RPMI8226 (cell line): ENCODE results near the gene TMEM170A.
"Not testable (repeated sequence)": the region's sequence is repeated elsewhere in the genome, so short reads cannot be mapped to it uniquely, and the experiment has no call there.

Experiments
- DNase-seq: peaks from one replicate; pipeline ENCODE4 v3.0.0-alpha.2; 2015

The TMEM170A gene

GRCh38 chr16:75479421-75479990 is 15.0 kb upstream of the TMEM170A start:
- DNase-seq: no peak

DNA sequence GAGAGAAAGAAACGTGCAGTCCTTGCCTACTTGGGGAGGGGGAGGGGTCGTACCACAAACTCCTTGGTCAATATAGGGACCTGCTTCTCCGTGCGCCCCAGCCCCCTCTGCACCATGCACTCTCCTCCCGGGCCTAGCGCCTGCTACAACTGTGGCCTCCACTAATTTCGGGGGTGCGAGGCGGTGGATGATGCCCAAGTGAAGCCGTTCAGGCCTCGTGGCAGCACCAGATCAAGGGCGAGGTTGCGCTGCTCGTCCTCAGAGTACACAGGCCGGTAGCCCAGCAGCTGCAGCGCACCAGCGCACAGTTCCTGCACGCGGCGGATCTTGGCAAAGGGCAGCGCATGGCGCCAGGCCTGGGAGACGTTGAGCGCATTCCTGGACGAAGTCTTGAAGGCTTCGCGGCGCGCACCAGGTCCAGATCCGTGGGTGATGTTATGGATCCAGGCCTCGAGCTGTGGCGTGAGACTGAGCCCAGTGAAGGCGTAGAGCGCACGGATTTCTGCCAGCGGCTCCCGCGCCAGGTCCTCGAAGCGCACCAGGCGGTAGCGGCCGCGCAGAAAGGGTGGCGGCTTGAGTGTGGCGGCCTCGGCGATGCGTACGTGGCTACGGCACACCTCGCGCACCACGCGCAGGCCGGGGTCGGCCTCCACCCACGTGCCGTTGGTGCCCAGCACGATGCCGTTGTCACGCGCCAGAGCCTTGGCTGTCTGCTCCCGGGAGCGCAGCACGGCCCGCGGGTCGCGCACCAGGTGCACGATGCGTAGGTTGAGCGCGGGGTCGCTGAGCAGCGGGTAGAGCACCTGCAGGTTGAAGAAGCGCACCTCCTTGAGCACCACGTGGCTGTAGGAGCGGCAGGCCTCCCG is 14.2 kb upstream of the TMEM170A start:
- DNase-seq: no peak

GRCh38 chr16:75477680-75478473 is 13.4 kb upstream of the TMEM170A start:
- peak; percentile 46 for DNase-seq

- DNase-seq: no peak
These were observed 12.3 kb upstream of the TMEM170A start for GRCh38 chr16:75476817-75477216.

DNA sequence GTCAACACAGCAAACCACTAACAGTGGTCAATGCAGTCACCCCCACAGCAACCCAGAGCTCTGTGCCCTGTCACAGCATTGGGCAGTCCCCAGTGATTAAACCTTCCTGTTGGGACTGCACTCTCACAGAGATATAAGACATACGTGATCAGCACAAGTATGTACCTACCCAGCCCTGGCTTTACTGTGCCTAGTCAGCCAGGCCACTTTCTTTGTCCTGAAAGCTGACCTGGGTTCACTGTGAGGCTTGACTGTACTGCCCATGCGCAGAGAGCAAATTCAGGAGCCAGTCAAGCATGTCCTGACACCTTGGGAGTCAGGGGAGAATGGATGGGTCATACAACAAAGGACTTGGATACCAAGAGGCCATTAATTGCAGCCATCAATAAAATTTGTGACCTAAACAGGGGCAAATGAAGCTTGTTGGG is 10.9 kb upstream of the TMEM170A start:
- no peak for DNase-seq

DNA sequence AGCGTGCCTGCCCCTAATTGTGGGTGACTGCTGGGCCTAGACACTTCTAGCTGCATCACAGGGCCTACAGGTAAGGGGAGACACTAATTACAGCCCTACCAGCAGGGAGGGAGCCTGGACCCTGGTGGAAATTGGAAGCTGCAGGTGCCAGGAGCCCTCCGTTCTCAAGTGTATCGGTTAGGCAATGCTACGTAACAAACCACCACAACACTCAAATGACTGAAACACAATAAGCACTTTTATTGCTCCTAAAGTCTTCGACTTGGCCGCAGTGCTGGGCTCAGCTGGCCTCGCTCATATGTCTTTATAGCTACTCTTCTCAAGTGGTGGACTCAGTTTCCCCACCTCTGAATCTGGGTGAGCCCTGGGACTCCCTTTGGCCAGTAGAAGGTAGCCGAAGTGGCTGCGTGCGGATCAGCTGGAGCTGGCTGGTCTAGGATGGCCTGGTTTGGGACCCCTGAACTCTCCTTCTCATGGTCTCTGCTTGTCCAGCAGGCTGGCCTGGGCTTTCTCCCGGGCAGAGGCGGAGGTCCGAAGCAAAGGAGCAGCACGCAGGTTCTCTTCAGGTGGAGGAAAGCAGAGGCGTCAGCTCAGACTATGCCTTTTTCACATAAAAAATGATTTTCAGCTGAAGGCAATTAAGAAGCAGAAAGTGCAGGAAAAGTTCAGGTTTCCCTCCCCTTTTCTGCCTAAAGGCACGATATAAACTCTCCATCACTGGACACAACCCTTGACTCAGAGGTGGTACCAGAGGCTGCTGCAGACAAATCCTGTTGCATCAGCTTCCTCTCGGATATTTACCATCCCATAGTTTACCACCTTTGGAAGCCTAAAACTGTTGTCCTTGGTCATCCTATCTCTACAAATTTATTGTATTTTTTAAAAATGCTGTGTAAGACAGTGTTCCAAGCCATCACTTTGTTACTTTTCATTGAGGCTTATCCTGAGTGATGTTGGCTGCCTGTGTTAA is 8.7 kb upstream of the TMEM170A start:
- DNase-seq: no peak

DNA sequence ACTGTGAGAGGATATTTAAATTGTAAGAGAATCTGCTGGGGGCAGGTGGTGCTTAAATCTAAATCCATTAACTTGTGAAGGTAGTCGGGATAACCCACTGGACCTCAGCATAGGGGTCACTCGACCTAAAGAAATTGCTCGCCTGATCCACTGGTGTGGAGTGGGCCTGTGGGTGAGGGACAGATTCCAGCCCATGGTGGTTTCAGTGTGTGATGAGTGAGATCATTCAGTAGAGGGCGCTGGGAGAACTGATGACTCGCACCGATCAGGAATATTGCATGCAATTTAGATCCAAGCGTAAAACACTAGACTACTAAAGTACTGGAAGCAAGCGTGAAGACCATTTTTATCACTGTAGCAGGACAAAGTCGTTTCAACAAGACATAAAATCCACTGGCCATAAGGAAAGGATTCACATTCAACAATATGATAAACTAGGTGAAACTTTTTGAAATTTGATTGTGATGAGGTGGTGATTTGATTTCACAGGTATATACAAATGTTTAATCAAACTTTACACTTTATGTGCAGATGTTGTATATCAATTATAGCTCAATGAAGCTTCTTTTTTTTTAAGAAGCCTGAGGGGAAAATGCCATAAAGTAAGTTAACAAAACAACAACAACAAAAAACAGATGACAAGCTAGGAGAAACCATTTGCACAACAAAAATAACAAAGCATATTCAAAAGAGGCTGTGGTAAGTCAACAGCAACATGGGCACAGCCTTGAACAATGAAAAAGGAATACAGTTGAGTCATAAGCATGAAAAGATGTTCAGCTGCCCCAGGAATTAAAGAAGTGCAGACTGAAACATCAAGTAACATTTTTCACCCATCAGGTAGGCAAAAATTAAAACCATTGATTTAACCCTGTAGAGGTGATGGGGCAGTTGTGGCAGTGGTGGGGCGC is 7.5 kb upstream of the TMEM170A start:
- peak; percentile 67 for DNase-seq

GRCh38 chr16:75466760-75467159 is 2.3 kb upstream of the TMEM170A start:
- no peak for DNase-seq

DNA sequence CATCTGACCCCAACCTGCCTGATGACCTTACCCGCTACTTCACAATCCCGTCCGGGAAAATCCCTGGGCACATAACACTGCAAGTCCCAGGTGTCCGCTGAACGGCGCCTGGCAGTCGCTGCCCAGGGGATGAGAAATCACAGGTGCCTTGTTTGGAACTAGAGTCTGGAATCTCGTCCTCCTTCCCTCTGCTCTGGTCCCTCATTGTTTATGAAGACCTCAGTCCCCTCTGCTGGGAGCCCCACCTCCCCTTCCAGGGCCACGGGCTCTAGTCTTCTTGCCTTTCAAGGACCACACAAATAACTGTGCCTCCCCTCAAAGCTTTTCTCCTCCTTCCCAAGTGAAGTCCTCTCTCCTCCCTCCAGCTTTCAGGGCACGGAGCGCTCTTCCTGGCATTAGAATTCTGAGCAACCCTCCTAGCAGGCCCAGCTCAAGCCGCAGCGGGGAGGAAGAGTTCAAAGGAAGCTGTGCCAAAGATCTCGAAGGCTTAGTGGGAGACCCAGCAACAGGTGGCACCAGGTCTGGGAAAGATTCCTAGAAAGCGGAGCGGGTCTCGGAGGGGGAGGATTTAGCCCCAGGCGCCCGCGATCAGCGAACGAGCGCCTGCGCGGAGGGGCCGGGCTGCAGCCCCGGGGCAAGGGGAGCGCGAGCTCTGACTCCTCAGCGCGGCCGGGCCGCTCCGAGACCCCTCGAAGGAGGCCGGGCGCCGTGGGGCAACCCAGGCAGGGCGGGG is 934 bp downstream of the TMEM170A start:
- DNase-seq: peak; percentile 47

DNA sequence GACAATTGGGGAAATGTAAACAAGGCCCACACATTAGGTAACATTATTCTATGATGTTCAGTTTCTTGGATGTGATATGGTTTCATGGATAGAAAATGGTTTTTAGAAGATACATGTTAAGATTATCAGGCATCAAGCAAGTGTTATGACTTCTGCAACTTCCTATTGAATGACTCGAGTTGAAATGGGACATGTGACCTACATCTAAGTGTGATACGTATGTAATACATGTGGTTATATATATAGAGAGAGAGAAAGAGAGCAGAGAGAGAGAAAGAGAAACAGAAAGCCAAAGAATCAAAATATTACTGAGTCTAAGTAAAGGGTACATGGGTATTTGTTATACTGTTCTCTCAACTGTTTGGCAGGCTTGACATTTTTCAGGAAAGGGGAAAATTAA is 1.7 kb downstream of the TMEM170A start:
- DNase-seq: peak; percentile 14

DNA sequence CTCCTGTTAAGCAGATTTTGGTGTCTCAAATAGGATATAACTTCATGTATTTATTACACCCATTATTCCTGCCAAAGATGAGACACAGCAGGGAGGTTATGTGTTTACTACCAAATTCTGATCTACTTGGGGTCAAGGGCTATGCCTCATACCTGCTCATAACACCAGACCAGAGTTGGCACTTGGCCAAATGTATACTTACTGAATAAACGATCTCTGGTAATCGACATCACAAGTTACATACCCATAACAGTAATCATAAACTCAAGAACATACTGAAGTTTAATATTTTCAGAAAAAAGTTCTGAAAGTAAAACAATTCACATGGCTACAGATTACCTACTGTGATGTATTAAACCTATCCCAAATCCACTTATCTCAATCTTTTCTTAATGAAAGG is 2.9 kb downstream of the TMEM170A start:
- DNase-seq: no peak

- DNase-seq: no peak
These were observed 4.0 kb downstream of the TMEM170A start for GRCh38 chr16:75460446-75460845.

GRCh38 chr16:75459691-75460090 is 4.8 kb downstream of the TMEM170A start:
- DNase-seq: no peak

DNA sequence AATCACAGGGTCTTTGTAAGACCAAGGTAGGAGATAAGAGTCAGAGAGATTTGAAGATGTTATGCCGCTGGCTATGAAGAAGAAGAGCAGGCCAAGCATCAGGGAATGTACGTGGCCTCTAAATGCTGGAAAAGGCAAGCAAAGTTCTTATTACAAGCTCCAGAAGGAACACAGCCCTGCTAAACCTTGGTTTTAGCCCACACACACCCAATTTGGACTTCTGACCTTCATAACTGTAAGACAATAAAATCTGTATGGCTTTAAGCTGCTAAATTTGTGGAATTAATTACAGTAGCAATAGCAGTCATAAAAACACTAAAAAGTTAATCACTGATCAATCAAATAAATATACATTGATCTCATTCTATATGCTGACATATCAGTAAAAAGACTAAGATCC is 6.0 kb downstream of the TMEM170A start:
- DNase-seq: no peak

GRCh38 chr16:75458029-75458428 is 6.5 kb downstream of the TMEM170A start:
- DNase-seq: no peak

- DNase-seq: no peak
These were observed 6.9 kb downstream of the TMEM170A start for GRCh38 chr16:75457485-75458021.

DNA sequence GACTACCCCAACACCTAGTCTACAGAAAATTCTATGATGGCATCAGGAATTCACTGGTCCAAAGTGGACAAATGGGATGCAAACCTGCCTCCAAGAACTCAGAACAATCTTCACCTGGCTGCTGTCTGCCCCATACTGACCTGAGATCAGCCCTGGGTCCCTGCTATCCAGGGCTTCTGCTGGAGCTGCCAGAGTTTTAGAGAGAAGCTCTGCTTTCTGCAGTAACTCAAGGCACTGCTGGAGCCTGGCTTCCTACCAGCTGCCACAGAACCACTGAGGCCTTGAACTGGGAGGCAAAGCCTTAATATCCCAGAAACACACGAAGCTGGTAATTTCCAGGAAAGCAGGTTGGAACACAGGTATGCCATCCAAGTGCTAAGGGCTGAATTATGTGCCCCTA is 7.5 kb downstream of the TMEM170A start:
- DNase-seq: no peak

GRCh38 chr16:75456486-75456885 is 8.0 kb downstream of the TMEM170A start:
- not testable (repeated sequence) for DNase-seq

- DNase-seq: no peak
These were observed 8.8 kb downstream of the TMEM170A start for GRCh38 chr16:75455677-75456076.

DNA sequence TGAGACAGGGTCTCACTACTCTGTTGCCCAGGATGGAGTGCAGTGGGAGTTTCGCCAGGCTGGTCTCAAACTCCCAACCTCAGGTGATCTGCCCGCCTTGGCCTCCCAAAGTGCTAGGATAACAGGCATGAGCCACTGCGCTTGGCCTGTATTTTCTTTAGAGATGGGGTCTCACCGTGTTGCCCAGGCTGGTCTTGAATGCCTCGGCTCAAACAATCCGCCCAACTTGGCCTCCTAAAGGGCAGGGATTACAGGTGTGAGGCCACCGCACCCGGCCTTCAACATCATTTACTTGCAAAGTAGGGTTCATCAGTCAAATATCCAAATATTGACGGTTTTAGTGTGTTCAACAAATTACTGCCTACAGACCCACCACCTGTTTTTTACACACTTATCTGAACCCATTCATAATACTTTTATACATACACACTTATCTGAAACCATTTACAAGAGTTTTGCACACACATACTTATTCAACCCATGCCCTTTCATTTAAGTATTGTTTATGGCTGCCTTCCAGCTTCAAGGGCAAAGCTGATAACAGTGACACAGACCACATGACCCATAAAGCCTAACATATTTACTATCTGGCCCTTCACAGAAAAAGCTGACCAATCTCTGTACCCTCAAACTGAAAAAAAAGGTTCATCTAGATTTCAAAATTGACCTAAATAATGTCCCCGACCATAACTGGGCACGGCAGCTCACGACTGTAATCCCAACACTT is 11.9 kb downstream of the TMEM170A start:
- no peak for DNase-seq
